HG02840 (cell line): ENCODE results near the gene PCGF1.
A peak's percentile ranks its signal among the peaks of the same experiment; 100 is the strongest.
"Not testable (repeated sequence)": the region's sequence is repeated elsewhere in the genome, so short reads cannot be mapped to it uniquely, and the experiment has no call there.

Experiments used
- ATAC-seq: cut with Tn5 transposase; IDR thresholded peaks from one replicate; pipeline ENCODE4 v1.9.1; 2021; ENCODE audit warnings: mild to moderate bottlenecking, moderate library complexity, moderate number of reproducible peaks; ENCODE audit not compliant: unreplicated experiment, low FRiP score

The PCGF1 gene

GRCh38 chr2:74501335-74502071 lies 6.0 kb downstream of the PCGF1 start:
- no peak for ATAC-seq

- ATAC-seq = no peak
Observed at GRCh38 chr2:74500578-74500946, 6.9 kb downstream of the PCGF1 start.

- ATAC-seq = no peak
Observed at GRCh38 chr2:74499940-74500577, 7.4 kb downstream of the PCGF1 start.

GRCh38 chr2:74499267-74499939 lies 8.1 kb downstream of the PCGF1 start, which contains the start of gene LBX2:
LBX2 (minus strand) TSS chr2:74499603; CDS start chr2:74499537, 66 bp downstream.
- ATAC-seq = no peak

GRCh38 chr2:74498500-74499266 lies 8.8 kb downstream of the PCGF1 start:
- ATAC-seq = no peak

GRCh38 chr2:74497777-74498499 lies 9.6 kb downstream of the PCGF1 start:
- ATAC-seq = no peak

- ATAC-seq = no peak
Observed at GRCh38 chr2:74496997-74497776, 10.3 kb downstream of the PCGF1 start.

- ATAC-seq = no peak
Observed at GRCh38 chr2:74495440-74495839, 12.1 kb downstream of the PCGF1 start.

- ATAC-seq = no peak
Observed at GRCh38 chr2:74493546-74493945, 13.9 kb downstream of the PCGF1 start.

- ATAC-seq = no peak
Observed at GRCh38 chr2:74491648-74492544, 15.6 kb downstream of the PCGF1 start.

- ATAC-seq = no peak
Observed at GRCh38 chr2:74489906-74490305, 17.6 kb downstream of the PCGF1 start.

GRCh38 chr2:74488643-74489481 lies 18.6 kb downstream of the PCGF1 start:
- ATAC-seq = no peak

- ATAC-seq = no peak
Observed at GRCh38 chr2:74486141-74486540, 21.4 kb downstream of the PCGF1 start.

- not testable (repeated sequence) for ATAC-seq
Observed at GRCh38 chr2:74483675-74484164, 23.8 kb downstream of the PCGF1 start.

- peak; percentile 90 for ATAC-seq
Observed at GRCh38 chr2:74482801-74483674, 24.5 kb downstream of the PCGF1 start, which contains the start of the genes CCDC142 and TTC31. CCDC142 (minus strand) TSS chr2:74482998; CDS start chr2:74482837, 161 bp downstream. TTC31 (plus strand) TSS chr2:74483081; CDS start chr2:74483096, 15 bp downstream.
